ENCODE measurements around the gene BTNL3.

- TF ChIP-seq EZH2 (IDR thresholded peaks at IDR 0.05; ENCODE audit: borderline replicate concordance, low read length) (no peak), CTCF (conservative IDR thresholded peaks at IDR 0.05 in 1 of 2, IDR thresholded peaks at IDR 0.05 in 1 of 2; ENCODE audit: extremely low read depth in 1 of 2, insufficient read depth in 1 of 2, low read depth in 1 of 2, low read length in 2 of 2) (no peak)
Observed at GRCh38 chr5:181024245-181025064, 35.8 kb downstream of the BTNL3 start.
